IMR-90 (cell line): ENCODE data around the gene SLIT3. TPM values are rescaled to one million over a fixed set of nuclear protein-coding genes. Genes with fewer than 3 reads are reported as not detected.

ENCODE experiments used
- ATAC-seq: fragments of 200-7000 bp; cut with Tn5 transposase; 2 replicates; pipeline ENCODE4 v1.9.1; 2020; ENCODE audit warnings: low read depth, mild to moderate bottlenecking, moderate library complexity
- BruUV-seq: library from RNA; stranded (reverse); fragments of 400-500 nt; replicated peaks from 2 replicates; lab custom pipeline; 2021; lab: Mats Ljungman, UMichigan
- CTCF ChIA-PET: fragments of 300-600 bp; formaldehyde crosslinking; extraction: SDS; loops from one replicate; lab custom pipeline; 2021; ENCODE audit warnings: antibody characterized with exemption; lab: Yijun Ruan, JAX
- POLR2A ChIA-PET: fragments of 300-600 bp; sonication (Branson Sonifier 250); formaldehyde crosslinking; loops from one replicate; lab custom pipeline; 2022; ENCODE audit warnings: antibody characterized with exemption; ENCODE audit not compliant: unreplicated experiment; lab: Charles Lee
- DNase-seq: peaks from one replicate; pipeline ENCODE4 v3.0.0; 2013
- H2AFZ ChIP-seq: replicated peaks from 2 replicates; pipeline ENCODE3; 2013; ENCODE audit warnings: low read length, mild to moderate bottlenecking; ENCODE audit not compliant: poor library complexity
- H2AK5ac ChIP-seq: 2 replicates; pipeline ENCODE4 v1.6.1; 2013; ENCODE audit warnings: low read depth, low read length, inconsistent platforms
- H2AK9ac ChIP-seq: replicated peaks from 2 replicates; pipeline ENCODE3; 2013; ENCODE audit warnings: mild to moderate bottlenecking, low read depth, low read length, moderate library complexity; ENCODE audit not compliant: poor library complexity
- H2BK120ac ChIP-seq: 2 replicates; pipeline ENCODE4 v1.6.1; 2013; ENCODE audit warnings: low read depth, low read length, inconsistent platforms
- H2BK15ac ChIP-seq: 3 replicates; pipeline ENCODE4 v1.6.1; 2013; ENCODE audit warnings: low read depth, low read length, inconsistent platforms
- H2BK20ac ChIP-seq: 2 replicates; pipeline ENCODE4 v1.6.1; 2013; ENCODE audit warnings: low read depth, mild to moderate bottlenecking, inconsistent platforms, low read length, moderate library complexity
- H2BK5ac ChIP-seq: 2 replicates; pipeline ENCODE4 v1.6.1; 2013; ENCODE audit warnings: mild to moderate bottlenecking, low read depth, low read length, inconsistent platforms; ENCODE audit not compliant: poor library complexity, severe bottlenecking
- H3K14ac ChIP-seq: replicated peaks from 2 replicates; pipeline ENCODE4 v1.6.1; 2013; ENCODE audit warnings: low read depth, low read length, inconsistent platforms
- H3K18ac ChIP-seq: 2 replicates; pipeline ENCODE4 v1.6.1; 2013; ENCODE audit warnings: low read depth, low read length, control low read depth
- H3K23ac ChIP-seq: 2 replicates; pipeline ENCODE4 v1.6.1; 2013; ENCODE audit warnings: low read depth, low read length, inconsistent platforms
- H3K27ac ChIP-seq: 2 replicates; pipeline ENCODE4 v1.5.1; 2013; ENCODE audit warnings: mild to moderate bottlenecking, control low read depth, low read length; ENCODE audit not compliant: insufficient read depth
- H3K27me3 ChIP-seq: 2 replicates; pipeline ENCODE4 v1.6.1; 2013; ENCODE audit warnings: low read length; ENCODE audit not compliant: control insufficient read depth, insufficient read depth
- H3K36me3 ChIP-seq: 2 replicates; pipeline ENCODE4 v1.6.1; 2013; ENCODE audit warnings: low read length, mixed read lengths; ENCODE audit not compliant: control insufficient read depth, insufficient read depth
- H3K4ac ChIP-seq: 2 replicates; pipeline ENCODE4 v1.6.1; 2013; ENCODE audit warnings: low read depth, low read length, inconsistent platforms
- H3K4me1 ChIP-seq: 2 replicates; pipeline ENCODE4 v1.6.1; 2013; ENCODE audit warnings: low read length, mixed read lengths; ENCODE audit not compliant: control insufficient read depth, insufficient read depth
- H3K4me2 ChIP-seq: 2 replicates; pipeline ENCODE4 v1.6.1; 2013; ENCODE audit warnings: low read depth, mild to moderate bottlenecking, control low read depth, low read length, moderate library complexity
- H3K4me3 ChIP-seq: 2 replicates; pipeline ENCODE4 v1.5.1; 2013; ENCODE audit warnings: low read depth, mild to moderate bottlenecking, control low read depth, low read length, moderate library complexity; ENCODE audit not compliant: insufficient read depth
- H3K56ac ChIP-seq: 2 replicates; pipeline ENCODE4 v1.6.1; 2013; ENCODE audit warnings: low read length, inconsistent platforms; ENCODE audit not compliant: insufficient read depth; ENCODE audit errors: extremely low read depth
- H3K79me1 ChIP-seq, 2 experiments: 2 replicates each; pipeline ENCODE4 v1.6.1; 2013; ENCODE audit warnings: low read length in 2 of 2, inconsistent platforms in 1 of 2, low read depth in 1 of 2
- H3K9ac ChIP-seq: 2 replicates; pipeline ENCODE4 v1.6.1; 2013; ENCODE audit warnings: low read depth, low read length, control low read depth
- H3K9me1 ChIP-seq: 2 replicates; pipeline ENCODE4 v1.6.1; 2013; ENCODE audit warnings: low read length, inconsistent platforms; ENCODE audit not compliant: insufficient read depth
- H3K9me3 ChIP-seq: 2 replicates; pipeline ENCODE4 v1.6.1; 2013; ENCODE audit warnings: low read length; ENCODE audit not compliant: control insufficient read depth, insufficient read depth
- H4K20me1 ChIP-seq: 2 replicates; pipeline ENCODE4 v1.6.1; 2013; ENCODE audit warnings: low read length, inconsistent platforms; ENCODE audit not compliant: insufficient read depth
- H4K5ac ChIP-seq: 2 replicates; pipeline ENCODE4 v1.6.1; 2013; ENCODE audit warnings: mild to moderate bottlenecking, low read depth, low read length, control low read depth
- H4K8ac ChIP-seq, 2 experiments: 2 replicates each; pipeline ENCODE4 v1.6.1; 2013; ENCODE audit warnings: low read depth in 2 of 2, low read length in 2 of 2, control low read depth in 1 of 2, inconsistent platforms in 1 of 2
- H4K91ac ChIP-seq: 2 replicates; pipeline ENCODE4 v1.6.1; 2013; ENCODE audit warnings: low read depth, low read length, inconsistent platforms; ENCODE audit not compliant: insufficient read depth
- BHLHE40 ChIP-seq: fragments of 150-350 bp; IDR thresholded peaks from 2 replicates; pipeline ENCODE4 v1.6.1; 2016; ENCODE audit warnings: mild to moderate bottlenecking, low read depth, low read length
- CHD1 ChIP-seq: IDR thresholded peaks from 2 replicates; pipeline ENCODE4 v1.6.1; 2012; ENCODE audit warnings: low read depth, low read length, improper control_type of control experiment
- CTCF ChIP-seq: conservative IDR thresholded peaks from 2 replicates; pipeline ENCODE4 v1.5.1; 2012; ENCODE audit warnings: mild to moderate bottlenecking, low read depth, low read length, improper control_type of control experiment
- MAFK ChIP-seq: IDR thresholded peaks from 2 replicates; pipeline ENCODE4 v1.6.1; 2012; ENCODE audit warnings: low read depth, low read length, improper control_type of control experiment
- RAD21 ChIP-seq: IDR thresholded peaks from 2 replicates; pipeline ENCODE4 v1.6.1; 2012; ENCODE audit warnings: low read length, improper control_type of control experiment
- RCOR1 ChIP-seq: IDR thresholded peaks from 2 replicates; pipeline ENCODE4 v1.6.1; 2012; ENCODE audit warnings: mild to moderate bottlenecking, low read length, improper control_type of control experiment; ENCODE audit not compliant: insufficient replicate concordance
- RFX5 ChIP-seq: IDR thresholded peaks from 2 replicates; pipeline ENCODE4 v1.8.0; 2012; ENCODE audit warnings: low read depth, mild to moderate bottlenecking, low read length, moderate library complexity
- SMC3 ChIP-seq: fragments of 150-350 bp; IDR thresholded peaks from 2 replicates; pipeline ENCODE4 v1.6.1; 2016; ENCODE audit warnings: low read depth, mild to moderate bottlenecking, antibody characterized with exemption, low read length, moderate library complexity
- USF2 ChIP-seq: fragments of 150-350 bp; IDR thresholded peaks from 2 replicates; pipeline ENCODE4 v1.6.1; 2017; ENCODE audit warnings: mild to moderate bottlenecking, antibody characterized with exemption, low read length, low read depth
- WGBS, 2 experiments: methylation state at CpG; one replicate each; pipeline versions ENCODE4 v1.1.5 to v1.1.7; 2013; ENCODE audit warnings: missing lambda C conversion rate in 2 of 2; ENCODE audit not compliant: insufficient read length in 1 of 2; ENCODE audit errors: extremely low coverage in 2 of 2; 5-methylcytosine and 5-hydroxymethylcytosine counted together
- dilution Hi-C: fragments of 300-500 bp; cut with HindIII; formaldehyde crosslinking; loops from one replicate; pipeline ENCODE4 v1.14.3; 2018; ENCODE audit warnings: low sequenced_read_pairs; ENCODE audit not compliant: unreplicated experiment
- in situ Hi-C: fragments of 300-500 bp; cut with MboI; formaldehyde crosslinking; loops from 3 replicates; pipeline ENCODE4 v1.14.3; 2019; ENCODE audit warnings: low sequenced_read_pairs, inconsistent platforms, mixed read lengths
- intact Hi-C: fragments of 100-400 bp; cut with micrococcal nuclease; formaldehyde crosslinking; loops from 2 replicates; pipeline ENCODE4 v1.10.0; 2022
- polyA plus RNA-seq, 3 experiments: library from polyadenylated mRNA; depleted of rRNA; stranded (reverse); fragments of >200 nt; gene quantifications; 2 replicates each; pipeline ENCODE4 v1.2.3, GENCODE V29; 2012; ENCODE audit warnings: low replicate concordance in 1 of 3
- total RNA-seq: library from RNA; depleted of rRNA; stranded (reverse); fragments of >200 nt; gene quantifications from 2 replicates; pipeline ENCODE4 v1.2.3, GENCODE V29; 2012

SLIT3 gene
- total and polyA plus RNA-seq, 2 of the 4 experiments (the other 2 are of a cell fraction), result 0.18 to 0.50 TPM

- ATAC-seq (no peak), DNase-seq (no peak)
- dilution Hi-C loops (no loop called here), intact Hi-C loops (no loop called here), in situ Hi-C loops (no loop called here)
- H2AK5ac ChIP-seq, result no peak overlapping the region
- no peak overlapping the region for H4K91ac ChIP-seq
- no peak overlapping the region for H2AFZ ChIP-seq
- H2BK5ac ChIP-seq, result no peak overlapping the region
- BruUV-seq, result no TSS peak
- no peak overlapping the region for H3K27ac ChIP-seq
- H4K8ac ChIP-seq, result no peak overlapping the region
- H3K79me1 ChIP-seq, result no peaks in the 10 kb centered on the region
- POLR2A ChIA-PET, result no interaction called here
- H4K20me1 ChIP-seq, result no peaks in the 10 kb centered on the region
- no peak overlapping the region for H3K18ac ChIP-seq
- no peak overlapping the region for H2AK9ac ChIP-seq
- H3K9me3 ChIP-seq, result no peaks in the 10 kb centered on the region
- CTCF ChIA-PET, result no interaction called here
- no peaks in the 10 kb centered on the region for H3K4me1 ChIP-seq
- H2BK15ac ChIP-seq, result no peak overlapping the region
- H4K5ac ChIP-seq, result no peak overlapping the region
- no peak overlapping the region for H3K14ac ChIP-seq
- no peak overlapping the region for H3K4ac ChIP-seq
- no peaks in the 10 kb centered on the region; the same call in 1 of the 2 replicates for H3K27me3 ChIP-seq
- H3K4me2 ChIP-seq, result no peak overlapping the region
- H3K9me1 ChIP-seq, result no peaks in the 10 kb centered on the region
- no peak overlapping the region for H2BK20ac ChIP-seq
- no peak overlapping the region for H2BK120ac ChIP-seq
- no peak overlapping the region for H3K9ac ChIP-seq
- whole genome bisulfite sequencing, 2 experiments, result no CpG with 5 or more reads among the region's 3 CpGs
- H3K23ac ChIP-seq, result no peak overlapping the region
- TF ChIP-seq CHD1, result no peak
- no peak for TF ChIP-seq MAFK
- TF ChIP-seq RFX5, result no peak
- TF ChIP-seq USF2, result no peak
- no peak for TF ChIP-seq CTCF
- TF ChIP-seq RAD21, result no peak
- TF ChIP-seq BHLHE40, result no peak
- TF ChIP-seq SMC3, result no peak
- TF ChIP-seq RCOR1, result no peak
- H3K4me3 ChIP-seq, result no peak overlapping the region
- no peaks in the 10 kb centered on the region for H3K36me3 ChIP-seq
- H3K56ac ChIP-seq, result no peak overlapping the region
These were observed 512.2 kb downstream of the SLIT3 start for GRCh38 chr5:168788786-168789185.
